Measurements from ENCODE around the gene C5orf63. TPM values are rescaled to one million over a fixed set of nuclear protein-coding genes. Genes with fewer than 3 reads are reported as not detected.

Gene C5orf63
- total RNA-seq (2022; extraction: Qiagen RNA extraction; ENCODE audit: low read depth): 2.0 to 5.4 TPM (median 4.5 TPM) in 5 replicates

DNA sequence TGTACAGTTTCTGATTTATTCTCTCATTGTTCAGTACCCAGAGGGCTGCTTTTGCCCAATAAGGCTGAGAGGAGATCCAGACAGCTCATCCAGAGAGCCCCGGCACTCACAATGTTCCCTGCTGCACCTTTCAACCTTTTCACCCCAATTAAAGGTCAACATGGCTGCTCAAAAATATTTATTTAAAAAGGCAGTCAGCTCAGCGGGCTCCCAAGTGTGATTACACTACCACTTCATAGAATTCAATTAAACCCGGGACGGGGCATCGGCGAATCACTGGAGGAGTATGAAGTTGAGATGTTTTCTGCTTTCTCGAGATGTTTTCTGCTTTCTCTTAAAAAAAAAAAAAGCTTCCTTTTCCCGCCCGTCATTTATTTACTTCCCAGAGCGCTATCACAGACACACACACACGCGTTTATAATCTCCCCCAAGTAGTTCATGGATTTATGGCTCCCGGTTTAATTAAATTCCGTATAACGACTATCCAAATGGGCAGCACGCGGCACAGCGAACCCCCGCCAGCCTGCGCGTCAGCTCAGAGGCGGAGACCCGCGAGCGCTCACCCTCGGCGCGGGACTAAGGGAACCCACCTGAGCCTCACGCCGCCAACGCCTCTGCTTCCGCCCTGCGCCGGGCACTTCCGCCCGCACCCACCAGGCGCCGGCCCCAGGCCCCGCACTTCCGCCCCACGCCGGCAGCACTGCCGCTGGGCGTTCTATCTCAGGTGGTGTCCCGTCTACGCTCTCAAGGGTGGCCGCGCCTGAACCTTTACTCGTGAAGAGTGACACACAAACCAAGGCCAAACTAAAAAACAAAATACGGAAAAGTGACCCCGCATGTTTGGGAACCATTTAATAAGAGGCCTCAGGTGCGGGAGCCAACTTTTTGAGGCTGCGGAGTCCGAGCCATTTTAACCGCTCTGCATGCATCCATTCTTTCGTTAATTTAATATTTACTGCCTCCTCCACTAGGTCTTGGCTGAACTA, at the start of gene C5orf63:
Gene C5orf63 (minus strand): TSS at position 642 of the 986 bp plus-strand sequence. CDS start 14,507 bp downstream, outside the sequence.

DNA sequence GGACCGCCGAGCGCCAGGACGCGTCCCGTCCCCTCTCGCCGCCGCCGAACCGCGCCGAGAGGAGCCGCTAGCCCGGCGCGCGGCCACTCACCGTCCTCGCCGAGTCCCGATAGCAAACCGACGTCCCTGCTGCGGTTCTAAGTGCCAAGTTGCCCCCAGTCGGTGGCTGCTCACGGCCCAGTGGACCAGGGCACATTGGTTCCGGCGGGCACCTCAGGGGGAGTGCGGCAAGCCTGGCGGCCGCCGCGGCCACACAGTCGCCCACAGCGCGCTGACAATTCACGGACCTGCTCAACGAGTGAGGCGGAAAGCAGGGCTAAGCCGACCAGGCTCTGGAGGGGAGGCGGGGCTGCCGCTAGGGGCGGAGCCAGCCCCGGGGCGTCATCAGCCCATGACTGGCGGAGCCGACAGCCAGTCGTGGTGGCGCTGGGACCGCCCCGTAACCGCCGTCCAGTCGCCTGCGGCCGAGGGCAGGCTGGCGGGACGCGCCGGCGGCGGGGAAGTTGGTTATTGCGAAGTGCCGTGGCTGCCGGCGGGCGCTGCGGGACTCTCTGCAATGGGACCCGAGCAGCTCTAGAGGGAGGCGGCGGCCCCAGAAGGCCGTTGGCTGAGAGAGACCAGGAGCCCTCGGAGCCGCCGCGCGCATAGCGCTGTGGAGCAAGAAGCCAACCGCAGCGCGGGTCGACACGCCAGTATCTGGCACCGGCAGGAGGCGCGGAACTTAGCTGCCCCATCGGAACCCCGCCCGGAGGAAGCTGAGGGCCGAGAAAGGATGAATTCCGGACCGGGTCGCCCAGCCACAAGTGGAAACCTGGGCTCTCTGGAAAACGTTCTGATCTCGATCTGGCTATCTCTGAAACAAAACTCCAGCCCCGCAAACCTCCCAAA, 42.8 kb downstream of the C5orf63 start, which contains the start of gene MARCHF3:
Gene MARCHF3 (minus strand): TSS at position 300 of the 888 bp plus-strand sequence. CDS start 112,387 bp downstream, outside the sequence.

Other genes starting within 250 kb of the C5orf63 start
- 0.88 to 1.3 TPM (median 0.95 TPM) in 5 replicates for gene MARCHF3, start 42.9 kb downstream of the C5orf63 start, total RNA-seq (2022; extraction: Qiagen RNA extraction; ENCODE audit: low read depth)
- gene MEGF10, start 217.3 kb upstream of the C5orf63 start, total RNA-seq (2022; extraction: Qiagen RNA extraction; ENCODE audit: low read depth): not detected in 5 replicates

Measured in A549 treated with RU486 at 1 μM for 4 hours (cell line).